ENCODE data around the gene TUT1.

Gene TUT1

GRCh38 chr11:62610814-62611704, 19.7 kb upstream of the TUT1 start:
- no peak for DNase-seq (ENCODE audit: low spot score in 2 of 2)
- Mint-ChIP-seq H3K36me3 (peaks cover 79% of the 10 kb centered on the region), H3K9me3 (no peaks in the 10 kb centered on the region), H3K27ac (peak overlapping the region; percentile 97), H3K4me1 (peaks cover 63% of the 10 kb centered on the region), H3K4me3 (peak overlapping the region; percentile 95)
- no peak for ATAC-seq

DNA sequence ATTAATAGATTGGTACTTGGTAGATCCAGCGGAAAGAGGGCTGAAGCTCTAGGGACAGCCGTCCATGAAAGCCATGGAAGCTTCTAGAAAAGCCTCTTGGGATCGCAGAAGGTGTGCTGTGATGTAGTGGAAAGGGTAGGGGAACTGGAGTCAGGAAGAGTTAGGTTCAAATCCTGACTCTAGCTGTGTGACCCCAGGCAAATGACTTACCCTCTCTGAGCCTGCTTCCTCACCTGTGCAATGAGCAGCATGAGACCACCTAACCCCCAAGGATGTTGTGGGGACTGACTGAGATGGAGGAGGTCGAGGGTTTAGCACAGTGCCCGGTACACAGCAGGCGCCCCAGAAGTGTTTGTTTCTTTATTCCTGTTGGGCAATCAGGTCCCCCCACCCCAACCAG, 19.1 kb upstream of the TUT1 start:
- H3K4me3 Mint-ChIP-seq = peak overlapping the region; percentile 95
- DNase-seq (ENCODE audit: low spot score in 2 of 2) (no peak), ATAC-seq (no peak)
- H3K4me1 Mint-ChIP-seq = peaks cover 65% of the 10 kb centered on the region
- peak overlapping the region; percentile 97 for H3K27ac Mint-ChIP-seq
- H3K9me3 Mint-ChIP-seq = no peaks in the 10 kb centered on the region
- peaks cover 82% of the 10 kb centered on the region for H3K36me3 Mint-ChIP-seq

DNA sequence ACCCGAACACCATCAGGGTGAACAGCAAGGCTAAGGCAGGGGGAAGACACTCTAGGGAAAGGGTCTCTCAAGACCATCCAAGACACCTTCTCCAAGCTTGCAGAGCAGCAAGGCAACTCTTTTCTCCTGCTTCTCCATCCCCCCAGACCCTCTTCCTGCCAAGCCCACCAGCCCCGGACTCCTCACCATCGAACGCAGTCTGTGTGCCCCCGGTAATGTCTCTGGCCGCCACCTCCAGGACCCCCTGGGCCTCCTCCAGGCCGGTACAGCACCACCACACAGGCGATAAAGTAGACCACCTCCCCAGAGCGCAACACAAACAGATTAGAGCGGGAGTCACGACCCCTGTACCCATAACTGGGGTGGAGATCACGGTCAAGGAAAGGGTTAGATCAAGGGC, 17.5 kb upstream of the TUT1 start:
- DNase-seq (ENCODE audit: low spot score in 2 of 2) (no peak), ATAC-seq (no peak)
- peaks cover 58% of the 10 kb centered on the region for H3K4me1 Mint-ChIP-seq
- peaks cover 83% of the 10 kb centered on the region for H3K36me3 Mint-ChIP-seq
- no peaks in the 10 kb centered on the region for H3K9me3 Mint-ChIP-seq
- H3K4me3 Mint-ChIP-seq = peak overlapping the region; percentile 10
- H3K27ac Mint-ChIP-seq = peak overlapping the region; percentile 77

- H3K4me3 Mint-ChIP-seq = no peak overlapping the region
- H3K27ac Mint-ChIP-seq = peak overlapping the region; percentile 34
- H3K9me3 Mint-ChIP-seq = no peaks in the 10 kb centered on the region
- ATAC-seq (no peak), DNase-seq (ENCODE audit: low spot score in 2 of 2) (no peak)
- peaks cover 91% of the 10 kb centered on the region for H3K36me3 Mint-ChIP-seq
- peaks cover 65% of the 10 kb centered on the region for H3K4me1 Mint-ChIP-seq
Measured at GRCh38 chr11:62607714-62608113, 16.4 kb upstream of the TUT1 start.

DNA sequence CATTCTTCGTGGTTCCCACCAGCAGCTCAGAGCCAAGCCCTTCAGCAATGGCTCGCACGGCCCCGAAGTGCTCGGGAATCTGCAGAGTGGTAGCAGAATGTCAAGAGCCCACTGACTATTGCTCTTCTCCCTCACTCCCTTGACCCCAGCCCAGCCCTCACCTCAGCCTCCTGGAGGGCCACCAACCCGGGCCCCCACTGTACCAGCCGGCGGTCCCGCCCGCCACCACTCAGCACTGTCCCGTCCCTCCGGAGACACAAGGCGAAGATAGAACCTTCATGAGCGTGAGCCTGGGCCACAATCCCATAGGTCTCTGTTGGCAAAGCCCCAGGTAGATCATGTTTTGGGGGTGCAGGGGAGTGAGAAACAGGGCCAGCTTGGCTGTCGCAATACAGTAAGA, 14.6 kb upstream of the TUT1 start:
- Mint-ChIP-seq H3K27ac (no peak overlapping the region), H3K36me3 (peaks cover 92% of the 10 kb centered on the region), H3K4me1 (peaks cover 58% of the 10 kb centered on the region), H3K9me3 (no peaks in the 10 kb centered on the region), H3K4me3 (no peak overlapping the region)
- no peak for ATAC-seq
- DNase-seq (ENCODE audit: low spot score in 2 of 2) = no peak

DNA sequence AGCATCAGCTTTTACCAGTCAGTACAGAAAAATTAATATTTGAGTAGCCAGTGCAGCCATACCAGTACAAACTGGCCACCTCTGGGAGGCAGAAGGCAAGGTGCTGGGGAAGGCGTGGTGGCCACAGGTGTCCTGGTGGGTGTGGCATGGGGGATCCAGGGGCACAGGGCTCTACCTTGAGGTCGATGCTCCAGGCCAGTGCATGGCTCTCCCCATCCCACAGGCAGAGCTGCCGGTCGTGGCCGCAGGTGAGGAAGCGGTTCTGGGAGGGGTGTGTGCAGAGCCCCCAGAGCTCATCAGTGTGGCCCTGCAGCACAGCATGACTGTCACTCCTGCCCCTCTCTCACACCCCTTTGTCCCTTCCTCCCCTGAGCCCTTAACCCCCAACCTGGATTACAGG, 14.1 kb upstream of the TUT1 start:
- H3K4me3 Mint-ChIP-seq = no peak overlapping the region
- H3K9me3 Mint-ChIP-seq = no peaks in the 10 kb centered on the region
- DNase-seq (ENCODE audit: low spot score in 2 of 2) = no peak
- no peak for ATAC-seq
- peaks cover 56% of the 10 kb centered on the region for H3K4me1 Mint-ChIP-seq
- H3K36me3 Mint-ChIP-seq = peaks cover 92% of the 10 kb centered on the region
- H3K27ac Mint-ChIP-seq = peak overlapping the region; percentile 67

GRCh38 chr11:62604460-62605120, 13.3 kb upstream of the TUT1 start:
- no peaks in the 10 kb centered on the region for H3K9me3 Mint-ChIP-seq
- peaks cover 57% of the 10 kb centered on the region for H3K4me1 Mint-ChIP-seq

DNA sequence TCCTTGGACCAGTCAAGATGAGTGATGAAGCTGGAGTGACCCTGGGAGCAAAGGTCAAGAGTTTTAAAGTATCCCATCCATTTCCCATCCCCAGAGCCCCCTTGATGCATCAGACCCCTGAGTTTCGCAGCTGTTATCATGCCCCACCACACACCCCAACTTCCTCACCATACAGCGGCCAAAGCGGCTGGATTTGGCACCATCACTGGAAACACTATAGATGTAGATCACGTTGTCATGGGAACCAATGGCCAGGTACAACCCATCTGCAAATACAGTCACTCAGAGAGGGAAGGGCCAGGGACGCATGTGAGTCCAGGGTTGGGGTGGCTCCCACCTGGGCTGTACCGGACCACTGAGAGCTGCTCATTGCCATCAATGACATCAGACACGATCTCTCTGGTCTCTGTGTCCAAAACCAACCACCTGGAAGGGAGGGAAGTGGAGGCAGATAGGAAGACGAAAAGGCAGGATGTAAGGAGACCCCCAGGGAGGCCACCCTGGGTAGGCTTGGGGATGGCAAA, 12.5 kb upstream of the TUT1 start:
- H3K9me3 Mint-ChIP-seq = no peaks in the 10 kb centered on the region
- peak overlapping the region; percentile 88 for H3K4me3 Mint-ChIP-seq
- DNase-seq (ENCODE audit: low spot score in 2 of 2) (no peak), ATAC-seq (no peak)
- peaks cover 57% of the 10 kb centered on the region for H3K4me1 Mint-ChIP-seq
- peak overlapping the region; percentile 86 for H3K27ac Mint-ChIP-seq
- H3K36me3 Mint-ChIP-seq = peaks cover 95% of the 10 kb centered on the region

More at GRCh38 chr11:62604460-62605120, 13.3 kb upstream of the TUT1 start:
- DNase-seq (ENCODE audit: low spot score in 2 of 2) = no peak
- no peak for ATAC-seq
- Mint-ChIP-seq H3K36me3 (peaks cover 95% of the 10 kb centered on the region), H3K4me3 (no peak overlapping the region), H3K27ac (peak overlapping the region; percentile 86)

- peaks cover 59% of the 10 kb centered on the region for H3K4me1 Mint-ChIP-seq
- peak overlapping the region; percentile 88 for H3K4me3 Mint-ChIP-seq
- H3K27ac Mint-ChIP-seq = peak overlapping the region; percentile 86
- no peaks in the 10 kb centered on the region for H3K9me3 Mint-ChIP-seq
- DNase-seq (ENCODE audit: low spot score in 2 of 2) (no peak), ATAC-seq (no peak)
- peaks cover 95% of the 10 kb centered on the region for H3K36me3 Mint-ChIP-seq
Measured at GRCh38 chr11:62603072-62603408, 11.7 kb upstream of the TUT1 start.

GRCh38 chr11:62602141-62603071, 11.1 kb upstream of the TUT1 start:
- Mint-ChIP-seq H3K4me1 (peaks cover 59% of the 10 kb centered on the region), H3K9me3 (no peaks in the 10 kb centered on the region), H3K36me3 (peaks cover 95% of the 10 kb centered on the region), H3K4me3 (peak overlapping the region; percentile 88), H3K27ac (peak overlapping the region; percentile 96)
- ATAC-seq = no peak
- no peak for DNase-seq (ENCODE audit: low spot score in 2 of 2)

DNA sequence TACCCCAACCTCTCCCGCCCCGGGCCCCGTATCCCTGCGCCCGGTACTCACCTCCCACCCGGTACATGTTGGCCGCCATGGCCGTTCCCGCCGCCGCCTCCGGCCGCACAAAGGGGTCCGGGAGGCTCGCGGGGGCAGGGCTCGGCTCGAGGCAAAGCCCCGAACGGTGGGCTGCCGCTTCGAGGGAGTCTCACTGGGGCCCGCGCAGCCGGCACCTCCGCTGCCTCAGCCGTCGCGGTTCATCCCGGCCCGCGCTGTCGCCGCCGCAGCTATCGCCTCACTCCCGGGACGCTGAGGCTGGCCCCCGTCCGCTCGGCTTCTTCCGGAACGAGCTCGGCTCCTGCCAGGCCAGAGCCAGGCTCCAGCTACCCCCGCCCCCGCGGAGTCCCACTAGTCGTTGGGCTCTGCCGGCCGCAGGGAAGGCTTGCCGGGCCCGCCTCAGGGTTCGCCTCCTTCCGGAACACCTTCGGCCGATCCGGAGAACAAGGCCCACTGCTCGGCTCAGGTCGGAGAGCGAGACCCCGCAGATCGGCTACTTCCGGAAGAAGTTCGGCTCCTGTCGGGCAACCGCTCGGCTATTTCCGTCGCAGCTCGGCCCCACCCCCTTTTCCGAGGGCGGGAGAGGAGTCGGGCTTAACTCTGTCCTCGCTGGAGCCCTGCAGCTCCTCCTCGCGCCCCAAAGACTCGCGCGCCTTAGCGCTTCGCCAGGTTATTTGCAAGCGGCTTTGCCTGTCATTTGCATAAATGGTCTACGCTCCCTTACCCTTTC, 10.2 kb upstream of the TUT1 start, which contains the start of gene MTA2:
Gene MTA2 (minus strand): TSS at position 494 of the 769 bp plus-strand sequence. CDS start 415 bp downstream, at position 79.
- ATAC-seq (peak; percentile 89), DNase-seq (ENCODE audit: low spot score in 2 of 2) (peak; percentile 100)
- H3K36me3 Mint-ChIP-seq = peaks cover 95% of the 10 kb centered on the region
- no peaks in the 10 kb centered on the region for H3K9me3 Mint-ChIP-seq
- peaks cover 64% of the 10 kb centered on the region for H3K4me1 Mint-ChIP-seq
- peak within 1 kb of the TSS; percentile 88 for H3K4me3 Mint-ChIP-seq
- peak within 1 kb of the TSS; percentile 96 for H3K27ac Mint-ChIP-seq

DNA sequence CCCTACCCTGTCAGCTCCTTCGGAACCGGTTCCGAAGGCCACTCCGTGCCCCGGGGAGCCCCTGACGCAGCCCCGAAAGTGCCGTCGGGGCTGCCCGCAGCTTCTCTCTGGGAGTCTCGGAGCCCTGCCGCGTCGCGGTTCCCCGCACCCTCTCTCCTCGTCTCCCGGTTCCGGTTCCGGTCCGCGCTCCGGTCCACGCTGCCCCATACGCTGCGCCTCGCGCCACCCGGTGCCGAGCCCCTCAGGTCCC, 9.7 kb upstream of the TUT1 start:
- H3K36me3 Mint-ChIP-seq = peaks cover 95% of the 10 kb centered on the region
- peaks cover 64% of the 10 kb centered on the region for H3K4me1 Mint-ChIP-seq
- no peaks in the 10 kb centered on the region for H3K9me3 Mint-ChIP-seq
- peak overlapping the region; percentile 96 for H3K27ac Mint-ChIP-seq
- peak overlapping the region; percentile 88 for H3K4me3 Mint-ChIP-seq
- DNase-seq (ENCODE audit: low spot score in 2 of 2) (no peak), ATAC-seq (no peak)

DNA sequence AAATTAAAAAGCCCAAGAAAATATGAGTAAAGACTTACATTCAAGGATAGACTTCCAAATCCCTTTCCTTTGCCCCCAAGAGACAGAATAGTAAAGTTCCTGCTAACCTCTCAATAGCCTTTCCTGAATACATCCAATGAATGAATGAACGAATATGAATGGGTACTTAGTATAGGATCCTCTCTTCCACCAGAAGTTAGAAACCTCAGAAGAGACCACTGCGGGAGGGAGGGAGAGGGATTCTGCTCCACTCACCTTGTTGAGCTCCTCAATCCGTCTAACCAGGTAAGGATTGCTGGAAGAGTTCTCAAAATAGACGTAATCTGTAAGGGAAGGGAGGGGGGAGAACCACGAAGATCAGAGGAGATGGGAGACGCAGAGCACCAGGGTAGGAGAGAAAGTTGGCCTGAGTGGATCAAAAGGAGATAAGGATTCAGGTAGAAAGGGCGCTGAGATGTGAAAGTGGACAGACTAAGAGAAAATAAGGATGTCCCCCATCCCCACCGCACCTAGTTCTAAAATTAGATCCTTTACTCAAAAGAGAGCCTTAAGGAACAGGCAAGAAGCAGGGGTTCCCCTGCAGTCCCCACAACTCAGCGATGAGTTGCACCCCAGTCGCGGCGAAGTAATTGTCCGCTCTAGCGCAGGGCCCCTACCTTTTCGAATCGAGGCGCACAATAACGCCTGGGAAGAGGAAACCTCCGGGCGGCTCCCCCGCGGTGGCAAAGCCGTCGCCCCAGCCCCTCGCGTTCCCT, 9.2 kb upstream of the TUT1 start:
- Mint-ChIP-seq H3K4me3 (peak overlapping the region; percentile 88), H3K9me3 (no peaks in the 10 kb centered on the region), H3K27ac (peak overlapping the region; percentile 96), H3K36me3 (peaks cover 95% of the 10 kb centered on the region), H3K4me1 (peaks cover 67% of the 10 kb centered on the region)
- ATAC-seq (no peak), DNase-seq (ENCODE audit: low spot score in 2 of 2) (no peak)

- Mint-ChIP-seq H3K4me3 (peak overlapping the region; percentile 88), H3K9me3 (no peaks in the 10 kb centered on the region), H3K36me3 (peaks cover 95% of the 10 kb centered on the region), H3K4me1 (peaks cover 64% of the 10 kb centered on the region), H3K27ac (peak overlapping the region; percentile 96)
- no peak for ATAC-seq
- DNase-seq (ENCODE audit: low spot score in 2 of 2) = no peak
Measured at GRCh38 chr11:62599901-62600300, 8.6 kb upstream of the TUT1 start.
